ENCODE results near the gene TSC22D2. TPM values are rescaled to one million over a fixed set of nuclear protein-coding genes. Genes with fewer than 3 reads are reported as not detected.

Gene TSC22D2
- total RNA-seq, 1 experiment from 2014 or later, result 11.9 TPM

- no peak for DNase-seq (ENCODE audit: low read depth in 1 of 2, low spot score in 2 of 2)
- Histone ChIP-seq H3K36me3 (no peaks in the 10 kb centered on the region), H3K27me3 (replicated peaks) (no peaks in the 10 kb centered on the region), H3K27ac (no peak overlapping the region), H3K4me3 (no peak overlapping the region), H3K4me1 (replicated peaks) (no peaks in the 10 kb centered on the region; the same call in 1 of the 2 replicates), H3K9me3 (replicated peaks) (no peaks in the 10 kb centered on the region)
Measured at GRCh38 chr3:150511122-150511821, 103.2 kb downstream of the TSC22D2 start.

GRCh38 chr3:150515210-150515609 is 107.1 kb downstream of the TSC22D2 start:
- no peak for DNase-seq (ENCODE audit: low read depth in 1 of 2, low spot score in 2 of 2)
- no peaks in the 10 kb centered on the region; the same call in 1 of the 2 replicates for H3K4me1 ChIP-seq (replicated peaks)

More at GRCh38 chr3:150515210-150515609, 107.1 kb downstream of the TSC22D2 start:
- H3K27me3 ChIP-seq (replicated peaks), result no peaks in the 10 kb centered on the region
- no peak overlapping the region for H3K27ac ChIP-seq
- H3K36me3 ChIP-seq, result no peaks in the 10 kb centered on the region
- H3K4me3 ChIP-seq, result no peak overlapping the region
- H3K9me3 ChIP-seq (replicated peaks), result no peaks in the 10 kb centered on the region

Other genes with a start within 250 kb of the TSC22D2 start
- 93.9 and 225 TPM in 2 replicates for gene SERP1, start 138.2 kb downstream of the TSC22D2 start, total RNA-seq (2014; rRNA removed; shearing (Covaris generic))
- 76.2 and 95.2 TPM in 2 replicates for gene EIF2A, start 138.5 kb downstream of the TSC22D2 start, total RNA-seq (2014; rRNA removed; shearing (Covaris generic))
- gene SELENOT, start 195.0 kb downstream of the TSC22D2 start, total RNA-seq (2014; rRNA removed; shearing (Covaris generic)), result 79.7 and 181 TPM in 2 replicates